HepG2 (cell line): ENCODE results near the gene HMGN4. TPM values are rescaled to one million over a fixed set of nuclear protein-coding genes. Genes with fewer than 3 reads are reported as not detected.
A peak's percentile ranks its signal among the peaks of the same experiment; 100 is the strongest.

ENCODE experiments used
- CBX5 ChIP-seq: sonication (generic); formaldehyde crosslinking; IDR thresholded peaks from 2 replicates; pipeline ENCODE4 v1.4.0; 2020; ENCODE audit warnings: missing genetic modification reagents, borderline replicate concordance
- ERF ChIP-seq: IDR thresholded peaks from 2 replicates; pipeline ENCODE4 v1.6.1; 2018; ENCODE audit warnings: missing biosample characterization, missing genetic modification reagents
- ISX ChIP-seq: sonication (generic); formaldehyde crosslinking; conservative IDR thresholded peaks from 2 replicates; pipeline ENCODE4 v1.5.0; 2020; ENCODE audit warnings: missing genetic modification reagents
- JDP2 ChIP-seq: sonication (generic); formaldehyde crosslinking; IDR thresholded peaks from 2 replicates; pipeline ENCODE4 v1.8.1; 2022; ENCODE audit warnings: missing genetic modification reagents, borderline replicate concordance
- JUN ChIP-seq: sonication (generic); formaldehyde crosslinking; IDR thresholded peaks from 2 replicates; pipeline ENCODE4 v1.4.0; 2020; ENCODE audit warnings: mild to moderate bottlenecking, missing genetic modification reagents
- KAT8 ChIP-seq: IDR thresholded peaks from 2 replicates; pipeline ENCODE4 v1.6.1; 2016; ENCODE audit warnings: missing genetic modification reagents, missing compliant biosample characterization
- KDM1A ChIP-seq: IDR thresholded peaks from 2 replicates; pipeline ENCODE4 v1.6.1; 2016; ENCODE audit warnings: missing compliant biosample characterization
- KLF16 ChIP-seq, 2 experiments: sonication (generic) in 1 of 2; formaldehyde crosslinking in 1 of 2; IDR thresholded peaks; 2 replicates each; pipeline versions ENCODE4 v1.6.1 to v1.8.0; 2016 to 2023; ENCODE audit warnings: missing genetic modification reagents in 2 of 2, missing compliant biosample characterization in 1 of 2
- SMC3 ChIP-seq: IDR thresholded peaks from 2 replicates; pipeline ENCODE4 v1.6.1; 2011; ENCODE audit warnings: low read length, improper control_type of control experiment
- SRSF1 ChIP-seq: fragments of 200-400 bp; formaldehyde crosslinking; optimal IDR thresholded peaks from 2 replicates; pipeline ENCODE3; 2017; ENCODE audit warnings: mild to moderate bottlenecking, low read depth, low read length, moderate library complexity
- SRY ChIP-seq: sonication (generic); formaldehyde crosslinking; IDR thresholded peaks from 2 replicates; pipeline ENCODE4 v1.8.0; 2022; ENCODE audit warnings: mild to moderate bottlenecking, missing genetic modification reagents
- XBP1 ChIP-seq: sonication (generic); formaldehyde crosslinking; IDR thresholded peaks from 2 replicates; pipeline ENCODE4 v1.5.0; 2020; ENCODE audit warnings: missing genetic modification reagents
- ZFP62 ChIP-seq: sonication (generic); formaldehyde crosslinking; IDR thresholded peaks from 2 replicates; pipeline ENCODE4 v1.4.0; 2020; ENCODE audit warnings: missing genetic modification reagents
- ZNF747 ChIP-seq: sonication (generic); formaldehyde crosslinking; IDR thresholded peaks from 2 replicates; pipeline ENCODE4 v1.8.1; 2023; ENCODE audit warnings: missing genetic modification reagents, mild to moderate bottlenecking, borderline replicate concordance
- ZNF841 ChIP-seq: sonication (generic); formaldehyde crosslinking; IDR thresholded peaks from 2 replicates; pipeline ENCODE4 v1.8.1; 2023; ENCODE audit warnings: missing genetic modification reagents, borderline replicate concordance
- ZSCAN12 ChIP-seq: sonication (generic); formaldehyde crosslinking; IDR thresholded peaks from 2 replicates; pipeline ENCODE4 v1.9.0; 2021; ENCODE audit warnings: mild to moderate bottlenecking, missing genetic modification reagents
- ZSCAN20 ChIP-seq: sonication (generic); formaldehyde crosslinking; IDR thresholded peaks from 2 replicates; pipeline ENCODE4 v1.4.0; 2020; ENCODE audit warnings: missing genetic modification reagents, mild to moderate bottlenecking, borderline replicate concordance
- polyA plus RNA-seq, 8 experiments: library from polyadenylated mRNA; depleted of rRNA in 3 of 8; stranded (reverse) in 7 of 8; unstranded in 1 of 8; fragments of >200 nt; fragmentation: Illumina TruSeq in 4 of 8; extraction: Trizol in 4 of 8; gene quantifications; 2 replicates each; pipeline versions ENCODE4 v1.2.1 to v1.2.3, GENCODE V29; 2011 to 2016; ENCODE audit warnings: low read depth in 4 of 8, missing spikeins in 1 of 8, mixed read lengths in 1 of 8; ENCODE audit not compliant: insufficient read depth in 1 of 8
- total RNA-seq, 5 experiments: library from RNA; depleted of rRNA; stranded (reverse); fragments of >200 nt; fragmentation: Illumina TruSeq; extraction: Trizol; gene quantifications; 2 replicates each; pipeline ENCODE4 v1.2.3, GENCODE V29; 2016; ENCODE audit warnings: low read depth in 1 of 5
- TF ChIP-seq, protein P1 (sequence below): IDR thresholded peaks from 2 replicates; pipeline ENCODE4 v1.6.1; 2016; ENCODE audit warnings: missing biosample characterization, missing genetic modification reagents, low read depth
- TF ChIP-seq, protein P2 (sequence below): sonication (generic); formaldehyde crosslinking; IDR thresholded peaks from 2 replicates; pipeline ENCODE4 v1.4.0; 2020; ENCODE audit warnings: missing genetic modification reagents
- TF ChIP-seq, protein P3 (sequence below): sonication (generic); formaldehyde crosslinking; IDR thresholded peaks from 2 replicates; pipeline ENCODE4 v1.4.0; 2020; ENCODE audit warnings: missing genetic modification reagents, borderline replicate concordance
- TF ChIP-seq, protein P4 (sequence below): IDR thresholded peaks from 2 replicates; pipeline ENCODE4 v1.6.1; 2016; ENCODE audit warnings: low read depth, missing genetic modification reagents, missing compliant biosample characterization

The HMGN4 gene
- total and polyA plus RNA-seq, 2 of the 13 experiments (the other 11 are each of a cell fraction or from before 2014, with no cell fraction given) = 39.9 to 52.1 TPM

DNA sequence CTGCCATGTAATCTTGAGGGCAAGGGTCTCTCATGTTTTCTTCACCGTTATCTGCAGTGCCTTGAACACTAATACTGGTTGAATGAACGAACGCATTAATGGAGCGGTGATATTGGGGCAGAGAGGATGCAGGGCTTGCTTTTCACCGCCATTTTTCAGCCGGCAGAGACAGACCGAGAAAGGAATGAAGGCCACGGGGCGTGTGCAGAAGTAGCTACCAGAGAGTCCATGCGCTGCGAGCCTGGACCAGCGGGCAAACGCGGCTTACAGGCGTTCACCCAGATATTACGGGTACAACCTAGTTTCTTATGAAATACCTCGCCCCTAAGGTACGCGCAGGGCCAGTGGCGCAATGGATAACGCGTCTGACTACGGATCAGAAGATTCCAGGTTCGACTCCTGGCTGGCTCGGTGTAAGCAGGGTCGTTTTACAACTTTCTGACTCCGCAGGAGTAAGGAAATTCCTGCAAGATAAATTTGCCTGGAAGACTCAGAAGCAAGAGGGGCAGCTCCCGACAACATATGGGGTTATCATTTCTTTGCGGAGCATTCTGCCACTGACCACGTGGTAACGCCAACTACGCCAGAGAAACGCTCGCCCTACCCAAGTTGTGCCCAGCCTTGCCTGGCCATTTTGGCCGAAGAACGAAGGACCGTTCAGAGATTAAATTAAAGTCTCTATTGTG, 863 bp upstream of the HMGN4 start (continued):
- TF ChIP-seq ZFP62 (CRISPR knock-in tag) (peak; percentile 67; the same call in 1 of the 2 replicates), ZSCAN20 (CRISPR knock-in tag) (no peak; the same call in 1 of the 2 replicates), JDP2 (no peak), KAT8 (CRISPR knock-in tag) (peak; percentile 81), SMC3 (0 out of 2 replicates have a peak, but pooled peaks have one; percentile 21), ZNF747 (CRISPR knock-in tag) (0 out of 2 replicates have a peak, but pooled peaks have one; percentile 55), XBP1 (CRISPR knock-in tag) (no peak), KLF16 (CRISPR knock-in tag; IDR thresholded peaks at IDR 0.05) (no peak; a peak in 1 of 4 replicates), JUN (CRISPR knock-in tag) (peak; percentile 60; the same call in 1 of the 2 replicates), CBX5 (CRISPR knock-in tag) (peak; percentile 96; the same call in 1 of the 2 replicates), SRY (CRISPR knock-in tag) (no peak; the same call in 1 of the 2 replicates), ERF (CRISPR knock-in tag) (peak; percentile 74; the same call in 1 of the 2 replicates), ZSCAN12 (CRISPR knock-in tag) (no peak), KDM1A (CRISPR knock-in tag) (peak; percentile 83; the same call in 1 of the 2 replicates), ISX (CRISPR knock-in tag) (no peak), SRSF1 (no peak), ZNF841 (CRISPR knock-in tag) (no peak)
- TF ChIP-seq, protein P1, sequence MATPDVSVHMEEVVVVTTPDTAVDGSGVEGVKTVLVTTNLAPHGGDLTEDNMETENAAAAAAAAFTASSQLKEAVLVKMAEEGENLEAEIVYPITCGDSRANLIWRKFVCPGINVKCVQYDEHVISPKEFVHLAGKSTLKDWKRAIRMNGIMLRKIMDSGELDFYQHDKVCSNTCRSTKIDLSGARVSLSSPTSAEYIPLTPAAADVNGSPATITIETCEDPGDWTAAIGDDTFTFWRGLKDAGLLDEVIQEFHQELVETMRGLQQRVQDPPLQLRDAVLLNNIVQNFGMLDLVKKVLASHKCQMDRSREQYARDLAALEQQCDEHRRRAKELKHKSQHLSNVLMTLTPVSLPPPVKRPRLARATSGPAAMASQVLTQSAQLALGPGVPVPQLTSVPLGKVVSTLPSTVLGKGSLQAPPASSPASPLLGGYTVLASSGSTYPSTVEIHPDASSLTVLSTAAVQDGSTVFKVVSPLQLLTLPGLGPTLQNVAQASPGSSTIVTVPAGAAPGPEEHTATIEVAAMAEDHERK (CRISPR knock-in tag) = no peak; the same call in 1 of the 2 replicates
- TF ChIP-seq, protein P2, sequence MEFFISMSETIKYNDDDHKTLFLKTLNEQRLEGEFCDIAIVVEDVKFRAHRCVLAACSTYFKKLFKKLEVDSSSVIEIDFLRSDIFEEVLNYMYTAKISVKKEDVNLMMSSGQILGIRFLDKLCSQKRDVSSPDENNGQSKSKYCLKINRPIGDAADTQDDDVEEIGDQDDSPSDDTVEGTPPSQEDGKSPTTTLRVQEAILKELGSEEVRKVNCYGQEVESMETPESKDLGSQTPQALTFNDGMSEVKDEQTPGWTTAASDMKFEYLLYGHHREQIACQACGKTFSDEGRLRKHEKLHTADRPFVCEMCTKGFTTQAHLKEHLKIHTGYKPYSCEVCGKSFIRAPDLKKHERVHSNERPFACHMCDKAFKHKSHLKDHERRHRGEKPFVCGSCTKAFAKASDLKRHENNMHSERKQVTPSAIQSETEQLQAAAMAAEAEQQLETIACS (CRISPR knock-in tag) = peak; percentile 64; the same call in 1 of the 2 replicates
- TF ChIP-seq, protein P3, sequence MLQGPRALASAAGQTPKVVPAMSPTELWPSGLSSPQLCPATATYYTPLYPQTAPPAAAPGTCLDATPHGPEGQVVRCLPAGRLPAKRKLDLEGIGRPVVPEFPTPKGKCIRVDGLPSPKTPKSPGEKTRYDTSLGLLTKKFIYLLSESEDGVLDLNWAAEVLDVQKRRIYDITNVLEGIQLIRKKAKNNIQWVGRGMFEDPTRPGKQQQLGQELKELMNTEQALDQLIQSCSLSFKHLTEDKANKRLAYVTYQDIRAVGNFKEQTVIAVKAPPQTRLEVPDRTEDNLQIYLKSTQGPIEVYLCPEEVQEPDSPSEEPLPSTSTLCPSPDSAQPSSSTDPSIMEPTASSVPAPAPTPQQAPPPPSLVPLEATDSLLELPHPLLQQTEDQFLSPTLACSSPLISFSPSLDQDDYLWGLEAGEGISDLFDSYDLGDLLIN (CRISPR knock-in tag) = no peak
- TF ChIP-seq, protein P4, sequence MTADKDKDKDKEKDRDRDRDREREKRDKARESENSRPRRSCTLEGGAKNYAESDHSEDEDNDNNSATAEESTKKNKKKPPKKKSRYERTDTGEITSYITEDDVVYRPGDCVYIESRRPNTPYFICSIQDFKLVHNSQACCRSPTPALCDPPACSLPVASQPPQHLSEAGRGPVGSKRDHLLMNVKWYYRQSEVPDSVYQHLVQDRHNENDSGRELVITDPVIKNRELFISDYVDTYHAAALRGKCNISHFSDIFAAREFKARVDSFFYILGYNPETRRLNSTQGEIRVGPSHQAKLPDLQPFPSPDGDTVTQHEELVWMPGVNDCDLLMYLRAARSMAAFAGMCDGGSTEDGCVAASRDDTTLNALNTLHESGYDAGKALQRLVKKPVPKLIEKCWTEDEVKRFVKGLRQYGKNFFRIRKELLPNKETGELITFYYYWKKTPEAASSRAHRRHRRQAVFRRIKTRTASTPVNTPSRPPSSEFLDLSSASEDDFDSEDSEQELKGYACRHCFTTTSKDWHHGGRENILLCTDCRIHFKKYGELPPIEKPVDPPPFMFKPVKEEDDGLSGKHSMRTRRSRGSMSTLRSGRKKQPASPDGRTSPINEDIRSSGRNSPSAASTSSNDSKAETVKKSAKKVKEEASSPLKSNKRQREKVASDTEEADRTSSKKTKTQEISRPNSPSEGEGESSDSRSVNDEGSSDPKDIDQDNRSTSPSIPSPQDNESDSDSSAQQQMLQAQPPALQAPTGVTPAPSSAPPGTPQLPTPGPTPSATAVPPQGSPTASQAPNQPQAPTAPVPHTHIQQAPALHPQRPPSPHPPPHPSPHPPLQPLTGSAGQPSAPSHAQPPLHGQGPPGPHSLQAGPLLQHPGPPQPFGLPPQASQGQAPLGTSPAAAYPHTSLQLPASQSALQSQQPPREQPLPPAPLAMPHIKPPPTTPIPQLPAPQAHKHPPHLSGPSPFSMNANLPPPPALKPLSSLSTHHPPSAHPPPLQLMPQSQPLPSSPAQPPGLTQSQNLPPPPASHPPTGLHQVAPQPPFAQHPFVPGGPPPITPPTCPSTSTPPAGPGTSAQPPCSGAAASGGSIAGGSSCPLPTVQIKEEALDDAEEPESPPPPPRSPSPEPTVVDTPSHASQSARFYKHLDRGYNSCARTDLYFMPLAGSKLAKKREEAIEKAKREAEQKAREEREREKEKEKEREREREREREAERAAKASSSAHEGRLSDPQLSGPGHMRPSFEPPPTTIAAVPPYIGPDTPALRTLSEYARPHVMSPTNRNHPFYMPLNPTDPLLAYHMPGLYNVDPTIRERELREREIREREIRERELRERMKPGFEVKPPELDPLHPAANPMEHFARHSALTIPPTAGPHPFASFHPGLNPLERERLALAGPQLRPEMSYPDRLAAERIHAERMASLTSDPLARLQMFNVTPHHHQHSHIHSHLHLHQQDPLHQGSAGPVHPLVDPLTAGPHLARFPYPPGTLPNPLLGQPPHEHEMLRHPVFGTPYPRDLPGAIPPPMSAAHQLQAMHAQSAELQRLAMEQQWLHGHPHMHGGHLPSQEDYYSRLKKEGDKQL (CRISPR knock-in tag) = peak; percentile 76; the same call in 1 of the 2 replicates
